ENCODE results near the gene UBE2Q2.

Gene UBE2Q2

GRCh38 chr15:75929799-75930565 lies 86.7 kb downstream of the UBE2Q2 start:
- no peaks in the 10 kb centered on the region for H3K9me3 ChIP-seq (ENCODE audit: low read depth, low read length)
- TF ChIP-seq POLR2AphosphoS5 (IDR thresholded peaks at IDR 0.05; ENCODE audit: borderline replicate concordance, low read depth, low read length) = no peak
- TF ChIP-seq FOXP2 (optimal IDR thresholded peaks at IDR 0.05; ENCODE audit: control extremely low read depth, extremely low read length, insufficient read depth) = no peak
- no peak for TF ChIP-seq EZH2 (IDR thresholded peaks at IDR 0.05)
- peaks cover 63% of the 10 kb centered on the region for H3K36me3 ChIP-seq (ENCODE audit: insufficient read depth, low read length)
- no peak for DNase-seq (ENCODE audit: low read depth, low spot score)
- no peak overlapping the region for H3K4me3 ChIP-seq
- no peak overlapping the region for H3K27ac ChIP-seq
- no peak overlapping the region for H3K9ac ChIP-seq (ENCODE audit: insufficient read length)

- no peak for DNase-seq (ENCODE audit: low read depth, low spot score)
- H3K27ac ChIP-seq = no peak overlapping the region
- no peak overlapping the region for H3K4me3 ChIP-seq
- no peak for TF ChIP-seq EZH2 (IDR thresholded peaks at IDR 0.05)
- H3K36me3 ChIP-seq (ENCODE audit: insufficient read depth, low read length) = peaks cover 67% of the 10 kb centered on the region
- H3K9ac ChIP-seq (ENCODE audit: insufficient read length) = no peak overlapping the region
- H3K9me3 ChIP-seq (ENCODE audit: low read depth, low read length) = no peaks in the 10 kb centered on the region
These were observed 87.6 kb downstream of the UBE2Q2 start for GRCh38 chr15:75930866-75931265.

GRCh38 chr15:75942464-75942863 lies 99.2 kb downstream of the UBE2Q2 start:
- TF ChIP-seq POLR2AphosphoS5 (IDR thresholded peaks at IDR 0.05; ENCODE audit: borderline replicate concordance, low read depth, low read length) = no peak
- TF ChIP-seq EZH2 (IDR thresholded peaks at IDR 0.05) = no peak
- TF ChIP-seq FOXP2 (optimal IDR thresholded peaks at IDR 0.05; ENCODE audit: control extremely low read depth, extremely low read length, insufficient read depth) = no peak
- no peak overlapping the region for H3K9ac ChIP-seq (ENCODE audit: insufficient read length)
- no peak overlapping the region for H3K4me3 ChIP-seq
- no peak overlapping the region for H3K27ac ChIP-seq
- no peak for DNase-seq (ENCODE audit: low read depth, low spot score)
- no peaks in the 10 kb centered on the region for H3K9me3 ChIP-seq (ENCODE audit: low read depth, low read length)
- peaks cover 8% of the 10 kb centered on the region for H3K36me3 ChIP-seq (ENCODE audit: insufficient read depth, low read length)

GRCh38 chr15:75943246-75943645 lies 100.0 kb downstream of the UBE2Q2 start:
- Histone ChIP-seq H3K4me3 (no peak overlapping the region), H3K9ac (ENCODE audit: insufficient read length) (no peak overlapping the region), H3K36me3 (ENCODE audit: insufficient read depth, low read length) (peaks cover under 1% of the 10 kb centered on the region; the same call in 1 of the 2 replicates), H3K27ac (no peak overlapping the region), H3K9me3 (ENCODE audit: low read depth, low read length) (no peaks in the 10 kb centered on the region)
- TF ChIP-seq FOXP2 (optimal IDR thresholded peaks at IDR 0.05; ENCODE audit: control extremely low read depth, extremely low read length, insufficient read depth) (no peak), POLR2AphosphoS5 (IDR thresholded peaks at IDR 0.05; ENCODE audit: borderline replicate concordance, low read depth, low read length) (no peak), EZH2 (IDR thresholded peaks at IDR 0.05) (no peak)
- no peak for DNase-seq (ENCODE audit: low read depth, low spot score)

- TF ChIP-seq POLR2AphosphoS5 (IDR thresholded peaks at IDR 0.05; ENCODE audit: borderline replicate concordance, low read depth, low read length) (no peak), EZH2 (IDR thresholded peaks at IDR 0.05) (no peak)
- no peak overlapping the region for H3K9ac ChIP-seq (ENCODE audit: insufficient read length)
- H3K36me3 ChIP-seq (ENCODE audit: insufficient read depth, low read length) = no peaks in the 10 kb centered on the region
- H3K9me3 ChIP-seq (ENCODE audit: low read depth, low read length) = no peaks in the 10 kb centered on the region
- no peak for DNase-seq (ENCODE audit: low read depth, low spot score)
- no peak overlapping the region for H3K27ac ChIP-seq
- no peak overlapping the region for H3K4me3 ChIP-seq
These were observed 100.5 kb downstream of the UBE2Q2 start for GRCh38 chr15:75943713-75944215.

- TF ChIP-seq FOXP2 (optimal IDR thresholded peaks at IDR 0.05; ENCODE audit: control extremely low read depth, extremely low read length, insufficient read depth) (no peak), POLR2AphosphoS5 (IDR thresholded peaks at IDR 0.05; ENCODE audit: borderline replicate concordance, low read depth, low read length) (no peak), EZH2 (IDR thresholded peaks at IDR 0.05) (no peak)
- Histone ChIP-seq H3K27ac (no peak overlapping the region), H3K4me3 (no peak overlapping the region), H3K9me3 (ENCODE audit: low read depth, low read length) (no peaks in the 10 kb centered on the region), H3K9ac (ENCODE audit: insufficient read length) (no peak overlapping the region), H3K36me3 (ENCODE audit: insufficient read depth, low read length) (no peaks in the 10 kb centered on the region)
- no peak for DNase-seq (ENCODE audit: low read depth, low spot score)
These were observed 102.7 kb downstream of the UBE2Q2 start for GRCh38 chr15:75945953-75946352.

GRCh38 chr15:75947092-75947491 lies 103.8 kb downstream of the UBE2Q2 start:
- H3K9ac ChIP-seq (ENCODE audit: insufficient read length) = no peak overlapping the region
- H3K27ac ChIP-seq = no peak overlapping the region
- TF ChIP-seq POLR2AphosphoS5 (IDR thresholded peaks at IDR 0.05; ENCODE audit: borderline replicate concordance, low read depth, low read length) = no peak
- no peak for TF ChIP-seq FOXP2 (optimal IDR thresholded peaks at IDR 0.05; ENCODE audit: control extremely low read depth, extremely low read length, insufficient read depth)
- no peak for TF ChIP-seq EZH2 (IDR thresholded peaks at IDR 0.05)
- H3K36me3 ChIP-seq (ENCODE audit: insufficient read depth, low read length) = no peaks in the 10 kb centered on the region
- no peaks in the 10 kb centered on the region for H3K9me3 ChIP-seq (ENCODE audit: low read depth, low read length)
- no peak overlapping the region for H3K4me3 ChIP-seq
- DNase-seq (ENCODE audit: low read depth, low spot score) = no peak

GRCh38 chr15:75948761-75949296 lies 105.6 kb downstream of the UBE2Q2 start:
- no peak for DNase-seq (ENCODE audit: low read depth, low spot score)
- H3K4me3 ChIP-seq = no peak overlapping the region
- no peaks in the 10 kb centered on the region for H3K36me3 ChIP-seq (ENCODE audit: insufficient read depth, low read length)
- TF ChIP-seq POLR2AphosphoS5 (IDR thresholded peaks at IDR 0.05; ENCODE audit: borderline replicate concordance, low read depth, low read length) = no peak
- no peak overlapping the region for H3K9ac ChIP-seq (ENCODE audit: insufficient read length)
- H3K9me3 ChIP-seq (ENCODE audit: low read depth, low read length) = no peaks in the 10 kb centered on the region
- no peak overlapping the region for H3K27ac ChIP-seq

Measured in SK-N-MC (cell line).